ENCODE results near the gene NAP1L4.

Gene NAP1L4

DNA sequence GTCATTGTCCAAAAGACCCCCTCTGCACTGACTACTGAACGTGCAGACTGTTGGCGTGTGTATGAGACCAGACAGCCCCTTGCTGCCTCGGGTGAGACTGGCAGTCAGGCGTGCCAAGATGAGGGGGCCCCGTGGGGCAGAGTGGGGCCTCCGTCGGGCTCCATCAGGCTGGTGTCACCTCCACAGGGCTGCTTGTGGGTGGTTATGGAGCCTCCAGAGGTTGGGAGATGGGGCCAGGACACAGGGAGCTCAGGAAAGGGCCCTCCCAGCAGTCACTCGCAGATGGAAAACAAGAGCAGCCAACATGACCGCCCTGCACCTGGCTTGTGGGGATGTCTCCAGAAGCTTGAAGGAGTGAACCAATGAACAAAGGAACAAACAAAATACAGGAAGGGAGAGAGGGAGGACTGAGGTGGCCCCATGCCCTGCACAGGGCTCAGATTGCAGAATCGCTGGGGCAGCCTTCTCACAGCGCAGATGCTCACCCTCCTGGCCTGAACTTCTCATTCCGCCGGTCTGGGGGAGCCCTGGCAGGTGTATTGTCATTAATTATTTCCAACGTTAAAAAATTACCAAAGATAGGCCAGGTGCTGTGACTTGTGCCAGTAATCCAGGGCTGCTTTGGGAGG lies 57.4 kb downstream of the NAP1L4 start:
- H3K27ac ChIP-seq: no peak overlapping the region
- TF ChIP-seq, protein P1, sequence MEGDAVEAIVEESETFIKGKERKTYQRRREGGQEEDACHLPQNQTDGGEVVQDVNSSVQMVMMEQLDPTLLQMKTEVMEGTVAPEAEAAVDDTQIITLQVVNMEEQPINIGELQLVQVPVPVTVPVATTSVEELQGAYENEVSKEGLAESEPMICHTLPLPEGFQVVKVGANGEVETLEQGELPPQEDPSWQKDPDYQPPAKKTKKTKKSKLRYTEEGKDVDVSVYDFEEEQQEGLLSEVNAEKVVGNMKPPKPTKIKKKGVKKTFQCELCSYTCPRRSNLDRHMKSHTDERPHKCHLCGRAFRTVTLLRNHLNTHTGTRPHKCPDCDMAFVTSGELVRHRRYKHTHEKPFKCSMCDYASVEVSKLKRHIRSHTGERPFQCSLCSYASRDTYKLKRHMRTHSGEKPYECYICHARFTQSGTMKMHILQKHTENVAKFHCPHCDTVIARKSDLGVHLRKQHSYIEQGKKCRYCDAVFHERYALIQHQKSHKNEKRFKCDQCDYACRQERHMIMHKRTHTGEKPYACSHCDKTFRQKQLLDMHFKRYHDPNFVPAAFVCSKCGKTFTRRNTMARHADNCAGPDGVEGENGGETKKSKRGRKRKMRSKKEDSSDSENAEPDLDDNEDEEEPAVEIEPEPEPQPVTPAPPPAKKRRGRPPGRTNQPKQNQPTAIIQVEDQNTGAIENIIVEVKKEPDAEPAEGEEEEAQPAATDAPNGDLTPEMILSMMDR (conservative IDR thresholded peaks at IDR 0.05): no peak

DNA sequence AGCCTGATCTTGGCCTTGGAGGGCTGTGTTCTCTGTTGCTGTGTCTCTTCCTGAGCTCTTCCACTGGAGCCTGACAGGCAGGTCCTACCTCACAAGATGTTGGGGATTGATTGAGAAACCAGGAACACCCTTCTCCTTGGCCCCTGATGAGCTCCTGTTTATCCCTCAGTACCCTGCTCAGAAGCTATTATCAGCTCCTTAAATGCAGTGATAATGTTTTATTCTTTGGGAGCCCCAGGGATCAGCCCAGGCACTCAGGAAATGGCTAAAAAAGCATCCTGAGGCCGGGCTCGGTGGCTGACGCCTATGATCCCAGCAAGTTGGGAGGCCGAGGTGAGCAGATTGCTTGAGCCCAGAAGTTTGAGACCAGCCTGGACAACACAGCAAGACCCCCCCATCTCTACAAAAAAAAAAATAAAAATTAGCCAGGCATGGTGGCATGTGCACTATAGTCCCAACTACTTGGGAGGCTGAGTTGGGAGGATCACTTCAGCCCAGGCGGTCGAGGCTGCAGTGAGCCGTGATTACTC lies 58.0 kb downstream of the NAP1L4 start:
- no peak overlapping the region for H3K27ac ChIP-seq
- TF ChIP-seq, protein P1 (conservative IDR thresholded peaks at IDR 0.05): no peak

DNA sequence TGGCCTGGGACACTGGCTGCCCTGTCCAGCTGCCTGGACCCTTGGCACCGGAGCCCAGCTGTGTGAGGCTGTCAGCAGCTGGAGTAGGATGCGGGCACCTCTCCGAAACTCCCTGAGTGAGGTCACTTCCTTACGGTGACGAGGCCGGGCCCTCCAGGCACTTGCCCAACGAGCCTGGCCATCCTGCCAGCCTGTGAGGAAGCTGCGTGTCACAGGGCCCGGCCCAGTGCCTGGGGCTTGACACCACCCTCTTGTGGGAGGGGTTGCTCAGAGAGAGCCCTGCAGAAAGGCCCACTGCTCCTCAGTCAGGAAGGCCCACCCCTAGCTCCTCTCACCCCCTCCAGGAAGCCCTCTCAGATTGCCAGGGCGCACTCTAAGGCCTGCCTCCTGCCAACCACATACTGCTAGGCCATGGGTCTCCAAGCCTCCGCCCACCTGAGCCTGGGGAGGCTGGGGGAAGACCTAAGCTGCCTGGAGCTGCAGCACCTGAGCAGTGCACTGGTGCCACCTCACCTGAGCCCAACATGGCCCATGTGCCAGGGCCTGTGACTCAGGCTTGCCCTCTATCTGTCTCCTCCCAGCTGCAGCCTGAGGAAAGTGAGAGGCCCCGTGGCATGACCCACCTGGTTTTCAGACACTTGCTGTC lies 58.6 kb downstream of the NAP1L4 start:
- TF ChIP-seq, protein P1 (conservative IDR thresholded peaks at IDR 0.05): no peak
- H3K27ac ChIP-seq: no peak overlapping the region

DNA sequence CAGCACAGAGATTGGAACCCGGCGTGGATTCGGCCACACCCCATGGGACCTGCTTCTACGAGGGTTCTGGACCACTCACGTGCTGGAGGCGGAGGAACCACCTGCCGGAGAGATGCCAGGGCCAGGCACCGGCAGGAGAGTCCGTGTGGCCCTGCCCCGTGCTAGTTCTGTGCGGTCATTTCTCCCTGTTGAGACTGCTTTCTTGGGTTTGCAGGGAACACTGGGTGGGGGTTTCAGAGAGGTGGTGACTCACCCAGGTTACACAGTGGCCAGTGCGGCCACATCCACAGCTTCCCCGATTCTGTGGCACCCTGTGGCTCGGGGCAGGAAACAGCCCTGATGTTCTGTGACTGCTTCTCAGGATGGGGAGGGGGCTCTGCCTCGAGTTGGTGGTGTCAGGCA lies 59.3 kb downstream of the NAP1L4 start:
- H3K27ac ChIP-seq: no peak overlapping the region

DNA sequence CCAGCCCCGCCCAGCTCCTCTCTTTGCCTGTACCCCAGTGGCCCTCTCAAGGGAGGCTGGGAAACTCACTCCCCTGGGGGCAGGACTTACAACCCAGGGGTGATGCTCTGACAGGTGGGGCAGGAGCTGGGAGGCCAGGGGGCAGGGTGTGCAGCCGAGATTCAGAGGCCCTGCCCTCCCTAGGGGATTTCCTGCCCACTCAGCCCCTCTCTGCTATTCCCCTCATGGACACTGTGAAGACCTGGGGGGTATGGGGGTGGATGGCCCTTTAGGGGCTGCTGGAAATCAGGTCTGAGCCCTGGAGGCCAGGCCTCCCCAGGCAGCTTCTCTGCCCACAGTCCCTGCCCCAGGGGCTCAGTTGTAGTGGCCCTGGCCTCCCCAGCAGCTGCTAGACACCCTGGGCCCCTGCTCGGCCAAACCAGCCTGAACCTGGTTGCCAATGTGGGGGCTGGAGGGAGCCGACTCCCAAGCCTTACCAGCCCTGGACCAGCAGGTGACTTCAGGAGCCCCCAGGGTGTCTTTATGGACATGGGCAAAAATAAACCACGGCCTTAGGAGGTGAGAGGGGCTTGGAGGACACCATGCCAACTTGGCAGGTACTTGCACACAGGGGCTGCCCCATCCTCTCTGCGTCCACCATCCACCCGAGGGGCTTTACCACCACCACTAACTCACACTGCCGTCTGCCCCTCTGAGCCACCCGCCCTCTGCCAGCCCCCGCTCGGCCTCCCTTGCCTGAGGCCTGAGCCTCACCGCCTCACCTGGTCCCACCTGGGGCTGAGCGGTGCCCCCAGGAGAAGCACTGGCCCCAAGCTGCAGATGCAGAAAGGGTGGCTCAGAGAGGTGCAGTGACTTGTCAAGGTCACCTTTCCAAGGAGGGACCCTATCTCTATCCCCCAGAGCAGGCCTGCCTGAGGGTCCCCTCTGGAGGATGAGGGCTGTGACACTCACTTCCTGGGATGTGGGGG lies 60.1 kb downstream of the NAP1L4 start:
- TF ChIP-seq, protein P1 (conservative IDR thresholded peaks at IDR 0.05): no peak

More for the DNA sequence above, 59.3 kb downstream of the NAP1L4 start:
- TF ChIP-seq, protein P1 (conservative IDR thresholded peaks at IDR 0.05): no peak

DNA sequence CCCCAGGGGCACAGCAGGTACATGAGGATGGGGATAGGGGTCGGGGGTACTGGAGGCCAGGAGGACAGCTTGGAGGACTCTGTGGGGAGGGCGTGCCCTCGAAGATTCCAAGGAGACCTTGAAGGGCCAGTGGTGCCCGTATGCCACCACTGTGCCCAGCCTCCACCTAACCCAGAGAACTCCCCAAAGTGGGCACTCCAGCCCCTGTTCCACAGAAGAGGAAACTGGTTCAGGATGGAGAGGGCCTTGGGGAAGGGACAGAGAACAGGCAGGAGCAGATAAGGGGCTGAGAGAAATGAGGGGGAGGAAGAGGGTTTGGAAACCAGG lies 60.7 kb downstream of the NAP1L4 start:
- H3K27ac ChIP-seq: no peak overlapping the region

More for the DNA sequence above, 60.1 kb downstream of the NAP1L4 start:
- H3K27ac ChIP-seq: no peak overlapping the region

More for the DNA sequence above, 60.7 kb downstream of the NAP1L4 start:
- TF ChIP-seq, protein P1 (conservative IDR thresholded peaks at IDR 0.05): no peak
